GM18498 (cell line): Measurements from ENCODE around the gene IGLL5.
A peak's percentile ranks its signal among the peaks of the same experiment; 100 is the strongest.
"Not testable (repeated sequence)": the region's sequence is repeated elsewhere in the genome, so short reads cannot be mapped to it uniquely, and the experiment has no call there.

ENCODE experiments used
- ATAC-seq: cut with Tn5 transposase; IDR thresholded peaks from one replicate; pipeline ENCODE4 v1.9.1; 2021; ENCODE audit warnings: mild to moderate bottlenecking, moderate library complexity; ENCODE audit not compliant: unreplicated experiment

Gene IGLL5

DNA sequence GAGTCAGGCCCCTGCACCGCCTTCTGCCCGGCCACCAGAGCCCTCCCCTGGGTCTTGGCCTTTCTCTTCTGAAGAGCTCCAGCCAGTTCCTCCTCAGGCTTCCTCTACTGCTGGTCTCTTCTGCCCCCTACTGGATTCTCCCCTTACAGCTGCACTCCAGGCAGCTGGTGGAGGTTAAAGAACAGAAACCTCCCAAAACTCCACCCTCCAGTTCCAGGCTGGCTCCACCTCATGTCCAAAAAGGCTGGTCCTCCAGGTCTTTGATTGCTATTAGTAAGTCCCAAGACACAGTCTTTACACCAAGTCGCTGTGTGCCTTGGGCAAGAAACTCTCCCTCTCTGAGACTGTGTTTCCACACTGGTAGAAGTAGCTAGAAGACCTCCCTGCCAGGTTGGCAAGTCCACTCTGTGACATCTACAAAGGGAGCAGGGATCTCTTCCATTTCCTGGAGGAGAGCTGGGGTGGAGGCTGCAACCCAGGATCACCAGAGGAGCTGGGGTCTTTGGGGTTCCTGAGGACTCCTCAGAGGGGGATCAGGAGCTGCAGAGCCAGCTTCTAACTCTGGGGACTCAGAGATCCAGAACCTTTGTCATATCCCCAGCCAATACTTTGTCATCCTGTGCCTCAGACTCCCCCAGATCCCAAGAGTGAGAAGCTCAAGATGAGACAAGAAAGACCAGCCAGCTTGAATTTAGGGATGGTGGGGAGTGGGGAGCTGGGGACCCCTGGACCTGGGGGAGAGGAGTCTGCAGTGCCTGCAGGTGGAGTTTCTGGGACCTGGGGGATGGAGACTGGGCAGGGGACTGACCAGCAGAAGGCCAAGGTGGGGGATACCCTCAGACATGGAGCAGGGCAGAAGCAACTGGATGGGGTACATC lies 3.4 kb upstream of the IGLL5 start:
- ATAC-seq = peak; percentile 33

- peak; percentile 64 for ATAC-seq
Observed at GRCh38 chr22:22884888-22885840, 2.5 kb upstream of the IGLL5 start.

- ATAC-seq = no peak
Observed at GRCh38 chr22:22886546-22886945, 1.1 kb upstream of the IGLL5 start.

DNA sequence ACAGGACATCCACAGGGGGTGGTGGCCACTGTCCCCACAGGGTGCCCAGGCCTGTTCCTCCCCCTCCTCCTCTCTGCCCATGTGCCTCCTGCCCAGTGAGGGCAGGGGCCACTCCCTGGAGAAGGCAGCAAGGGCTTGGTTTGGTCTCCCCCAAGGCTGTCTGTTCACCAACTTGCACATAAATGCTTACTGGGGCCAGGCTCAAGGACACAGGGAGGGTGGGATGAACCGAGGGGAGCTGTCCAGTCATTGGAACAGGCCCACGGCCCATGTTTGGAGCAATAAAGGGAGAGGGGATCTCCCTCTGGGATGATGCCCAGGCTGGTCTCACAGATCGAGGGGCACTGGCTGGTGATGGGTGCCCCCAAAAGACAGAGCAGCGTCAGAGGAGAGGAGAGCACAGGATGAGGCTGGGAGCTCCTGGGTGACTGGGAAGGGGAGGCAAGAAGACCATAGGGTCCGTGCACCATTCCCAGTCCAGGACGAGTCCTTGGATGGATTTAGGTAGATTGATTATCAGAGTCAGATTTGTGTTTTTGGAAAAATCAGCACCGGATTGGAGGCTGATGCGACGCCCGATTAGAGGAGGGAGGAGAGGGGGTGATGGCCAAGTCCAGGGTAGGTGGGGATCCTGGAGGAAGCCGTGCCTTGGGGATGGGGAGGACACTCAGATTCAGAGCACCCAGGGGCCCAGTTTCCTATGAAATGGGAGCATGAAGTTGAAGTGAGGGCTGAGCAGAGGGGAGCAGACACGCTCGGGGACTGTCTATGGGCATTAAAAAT lies 1.1 kb downstream of the IGLL5 start:
- ATAC-seq = no peak

DNA sequence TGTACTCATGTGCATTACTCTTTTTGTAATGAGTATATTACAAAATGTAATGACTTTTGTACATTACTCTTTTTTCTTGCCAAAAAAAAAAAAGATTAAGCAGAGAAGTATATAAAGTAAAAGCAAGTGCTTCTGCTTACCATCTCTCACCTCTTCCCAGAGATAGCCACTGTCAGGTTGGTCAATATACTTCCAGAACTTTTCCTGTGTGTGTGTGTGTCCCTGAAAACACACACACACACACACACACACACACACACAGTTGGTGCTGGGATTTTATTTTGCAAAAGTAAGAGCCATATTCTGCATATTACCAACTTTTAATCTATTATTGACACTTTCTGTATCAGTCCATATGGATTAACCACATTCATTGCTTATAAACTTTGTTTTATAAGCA lies 2.5 kb downstream of the IGLL5 start:
- ATAC-seq = no peak

- no peak for ATAC-seq
Observed at GRCh38 chr22:22891139-22891621, 3.6 kb downstream of the IGLL5 start.

DNA sequence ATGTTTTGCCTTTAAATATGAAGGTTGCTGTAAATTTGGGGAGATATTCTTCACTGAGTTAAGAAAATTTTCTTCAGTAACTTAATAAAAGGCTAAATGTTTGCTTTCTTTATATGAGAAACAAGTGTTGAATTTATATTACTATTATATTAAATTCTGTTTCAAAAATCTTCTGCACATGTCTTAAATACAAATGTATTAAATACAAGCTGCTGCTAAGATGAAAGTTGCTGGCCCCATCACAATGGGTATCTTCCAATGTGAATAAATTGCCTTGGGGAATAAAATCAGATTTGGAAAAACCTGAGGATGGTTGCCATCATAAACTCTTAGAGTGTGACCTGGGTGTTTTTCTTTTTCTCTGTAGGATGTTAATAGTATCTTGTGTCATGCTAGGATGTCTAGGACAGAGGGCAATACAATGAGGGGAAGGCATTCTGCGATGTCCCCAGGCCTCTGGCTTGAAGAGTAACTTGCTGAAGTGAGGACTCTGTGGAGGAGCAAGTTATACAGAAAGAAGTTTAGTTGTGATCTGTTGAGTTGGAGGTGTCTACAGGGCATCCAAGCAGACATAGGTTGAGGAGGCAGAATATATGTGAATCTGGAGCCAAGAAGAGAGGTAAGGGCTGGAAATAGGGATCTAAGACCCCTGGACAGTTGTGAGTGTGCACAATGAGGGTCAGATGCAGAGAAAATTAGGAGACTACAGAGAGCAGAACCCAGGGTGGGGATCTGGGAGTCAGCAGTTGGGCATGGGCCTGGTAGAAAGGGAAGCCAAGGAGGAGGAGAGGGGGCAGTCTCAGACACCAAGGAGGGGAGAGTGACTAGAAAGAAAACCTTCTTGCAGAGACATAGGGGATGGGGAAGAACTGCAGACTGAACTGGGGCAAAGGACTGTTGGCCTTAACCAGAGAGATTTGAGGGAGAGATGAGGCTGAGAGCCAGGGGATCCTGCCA lies 4.8 kb downstream of the IGLL5 start:
- ATAC-seq = no peak

GRCh38 chr22:22893077-22893805 lies 5.6 kb downstream of the IGLL5 start:
- ATAC-seq = no peak

DNA sequence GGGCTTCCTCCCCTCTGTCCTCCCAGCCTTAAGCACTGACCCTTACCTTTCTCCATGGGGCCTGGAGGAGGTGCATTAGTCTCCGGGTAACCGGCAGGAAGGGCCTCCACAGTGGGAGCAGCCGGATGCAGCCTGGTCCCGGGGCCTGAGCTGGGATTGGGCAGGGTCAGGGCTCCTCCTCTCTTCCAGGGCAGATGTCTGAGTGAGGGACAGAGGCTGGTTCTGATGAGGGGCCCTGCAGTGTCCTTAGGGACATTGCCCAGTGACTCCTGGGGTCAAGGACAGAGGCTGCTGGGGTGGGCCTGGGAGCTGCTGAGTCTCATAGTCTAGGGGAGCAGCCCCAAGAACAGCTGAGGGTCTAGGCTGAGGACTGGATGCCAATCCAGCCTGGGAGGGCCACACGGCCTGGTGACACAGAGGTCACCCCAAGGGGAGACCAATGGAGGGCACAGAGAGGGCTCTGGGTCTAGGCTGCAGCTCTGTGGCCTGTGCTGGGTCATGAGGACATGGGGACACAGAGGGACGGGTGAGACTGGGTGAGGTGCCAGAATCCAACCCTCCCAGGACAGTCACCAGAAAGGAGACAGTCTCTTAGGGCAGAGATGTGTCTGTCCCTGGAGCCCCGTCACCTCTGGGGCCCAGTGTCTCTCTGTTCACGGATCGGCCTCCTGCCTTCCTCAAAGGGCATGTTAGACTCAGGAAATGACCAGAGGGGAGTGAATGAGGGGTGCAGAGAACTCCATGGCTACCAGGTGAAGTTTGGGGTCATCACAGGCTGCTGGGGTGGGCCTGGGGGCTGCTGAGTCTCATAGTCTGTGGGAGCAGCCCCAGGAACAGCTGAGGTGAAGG lies 6.5 kb downstream of the IGLL5 start:
- ATAC-seq = no peak

DNA sequence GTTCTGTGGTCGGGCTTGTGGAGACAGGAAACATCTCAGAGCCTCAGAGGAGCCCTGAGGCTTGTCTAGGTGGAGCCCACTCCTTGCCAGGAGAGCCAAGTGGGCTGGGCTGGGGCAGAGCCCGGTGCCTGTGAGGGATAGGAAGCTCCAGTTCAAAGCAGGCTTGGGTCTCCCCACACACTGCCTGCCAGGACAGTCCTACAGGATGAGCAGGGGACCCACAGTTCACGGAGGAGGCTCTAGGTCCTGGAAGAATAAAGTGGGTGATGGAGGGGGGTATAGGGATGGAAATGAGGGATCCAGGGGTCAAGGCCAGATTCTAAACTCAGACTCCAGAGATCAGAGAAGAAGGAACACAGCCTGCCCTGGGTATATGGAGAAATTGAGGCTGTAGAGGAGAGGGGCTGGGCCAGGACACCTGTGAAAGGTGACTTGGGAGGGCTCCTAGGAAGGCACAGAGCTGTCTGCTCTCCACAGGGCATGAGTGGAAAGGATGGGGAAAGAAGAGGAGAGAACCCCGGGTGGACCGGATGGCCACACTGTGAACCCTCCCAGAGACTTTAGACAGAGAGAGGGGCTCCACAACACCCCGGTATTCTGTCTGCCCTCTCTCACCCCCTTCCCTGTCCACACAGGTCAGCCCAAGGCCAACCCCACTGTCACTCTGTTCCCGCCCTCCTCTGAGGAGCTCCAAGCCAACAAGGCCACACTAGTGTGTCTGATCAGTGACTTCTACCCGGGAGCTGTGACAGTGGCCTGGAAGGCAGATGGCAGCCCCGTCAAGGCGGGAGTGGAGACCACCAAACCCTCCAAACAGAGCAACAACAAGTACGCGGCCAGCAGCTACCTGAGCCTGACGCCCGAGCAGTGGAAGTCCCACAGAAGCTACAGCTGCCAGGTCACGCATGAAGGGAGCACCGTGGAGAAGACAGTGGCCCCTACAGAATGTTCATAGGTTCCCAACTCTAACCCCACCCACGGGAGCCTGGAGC lies 7.4 kb downstream of the IGLL5 start:
- ATAC-seq = no peak

GRCh38 chr22:22895776-22896445 lies 8.3 kb downstream of the IGLL5 start:
- no peak for ATAC-seq

- ATAC-seq = no peak
Observed at GRCh38 chr22:22896601-22897000, 9.0 kb downstream of the IGLL5 start.

GRCh38 chr22:22897091-22897490 lies 9.5 kb downstream of the IGLL5 start:
- ATAC-seq = no peak

- ATAC-seq = no peak
Observed at GRCh38 chr22:22897947-22898346, 10.3 kb downstream of the IGLL5 start.

- ATAC-seq = not testable (repeated sequence)
Observed at GRCh38 chr22:22898411-22898950, 10.9 kb downstream of the IGLL5 start.
